ENCODE data around the gene SLC35E2B.

The SLC35E2B gene

GRCh38 chr1:1623631-1624442 lies 68.8 kb downstream of the SLC35E2B start:
- DNase-seq = no peak

- DNase-seq = no peak
Measured at GRCh38 chr1:1623181-1623630, 69.4 kb downstream of the SLC35E2B start.

GRCh38 chr1:1622788-1623094 lies 69.9 kb downstream of the SLC35E2B start:
- no peak for DNase-seq

- DNase-seq = peak; percentile 40
Measured at GRCh38 chr1:1622010-1622787, 70.4 kb downstream of the SLC35E2B start.

GRCh38 chr1:1621173-1622009 lies 71.2 kb downstream of the SLC35E2B start:
- DNase-seq = no peak

GRCh38 chr1:1620433-1621139 lies 72.0 kb downstream of the SLC35E2B start:
- DNase-seq = no peak

GRCh38 chr1:1619917-1620361 lies 72.7 kb downstream of the SLC35E2B start:
- DNase-seq = no peak

- no peak for DNase-seq
Measured at GRCh38 chr1:1618396-1619068, 74.1 kb downstream of the SLC35E2B start.

- DNase-seq = no peak
Measured at GRCh38 chr1:1617925-1618324, 74.7 kb downstream of the SLC35E2B start.

- no peak for DNase-seq
Measured at GRCh38 chr1:1617516-1617915, 75.1 kb downstream of the SLC35E2B start.

GRCh38 chr1:1616838-1617237 lies 75.8 kb downstream of the SLC35E2B start:
- no peak for DNase-seq

- no peak for DNase-seq
Measured at GRCh38 chr1:1616045-1616790, 76.4 kb downstream of the SLC35E2B start.

- DNase-seq = peak; percentile 96
Measured at GRCh38 chr1:1615256-1616044, 77.1 kb downstream of the SLC35E2B start, which contains the start of gene MIB2. Gene MIB2 (plus strand): TSS chr1:1615500. CDS start chr1:1623453, 7,953 bp downstream.

- DNase-seq = no peak
Measured at GRCh38 chr1:1614954-1615255, 77.7 kb downstream of the SLC35E2B start.

GRCh38 chr1:1614204-1614953 lies 78.2 kb downstream of the SLC35E2B start:
- DNase-seq = no peak

- DNase-seq = no peak
Measured at GRCh38 chr1:1613509-1614082, 79.0 kb downstream of the SLC35E2B start.

- no peak for DNase-seq
Measured at GRCh38 chr1:1612104-1612400, 80.5 kb downstream of the SLC35E2B start.

GRCh38 chr1:1610796-1611195 lies 81.8 kb downstream of the SLC35E2B start:
- DNase-seq = no peak

- no peak for DNase-seq
Measured at GRCh38 chr1:1609822-1610485, 82.6 kb downstream of the SLC35E2B start.
